Measurements from ENCODE around the gene VWC2L.

- TF ChIP-seq POLR2AphosphoS5 (IDR thresholded peaks at IDR 0.05; ENCODE audit: low read depth): no peak
- TF ChIP-seq EZH2 (IDR thresholded peaks at IDR 0.05; ENCODE audit: low read depth, unreplicated experiment): no peak
- TF ChIP-seq EZH2phosphoT487 (IDR thresholded peaks at IDR 0.05; ENCODE audit: unreplicated experiment): no peak
- TF ChIP-seq CTCF (conservative IDR thresholded peaks at IDR 0.05; ENCODE audit: low read depth in 2 of 2): no peak
- no peak for TF ChIP-seq STAT1 (IDR thresholded peaks at IDR 0.05; ENCODE audit: unreplicated experiment)
- TF ChIP-seq CREB1 (CRISPR knock-in tag; IDR thresholded peaks at IDR 0.05; ENCODE audit: low read depth): no peak
- no peak for TF ChIP-seq REST (IDR thresholded peaks at IDR 0.05; ENCODE audit: unreplicated experiment)
- no peak for TF ChIP-seq ETS1 (IDR thresholded peaks at IDR 0.05)
- no peak for TF ChIP-seq NANOG (IDR thresholded peaks at IDR 0.05; ENCODE audit: borderline replicate concordance)
- TF ChIP-seq ZNF462 (CRISPR knock-in tag; IDR thresholded peaks at IDR 0.05): no peak
- TF ChIP-seq ZNF331 (CRISPR knock-in tag; IDR thresholded peaks at IDR 0.05; ENCODE audit: low read depth): no peak
- TF ChIP-seq JUNB (IDR thresholded peaks at IDR 0.05; ENCODE audit: unreplicated experiment): no peak
Observed at GRCh38 chr2:214542295-214542694, 131.4 kb downstream of the VWC2L start.

All from GM23338 (cell line).